SH-SY5Y (cell line): ENCODE measurements around the gene SHISA9.

Experiments
- GATA2 ChIP-seq: IDR thresholded peaks from 2 replicates; pipeline ENCODE4 v1.6.1; 2011; ENCODE audit warnings: mild to moderate bottlenecking, low read depth, low read length
- GATA3 ChIP-seq: IDR thresholded peaks from 2 replicates; pipeline ENCODE4 v1.6.1; 2011; ENCODE audit warnings: low read depth, mild to moderate bottlenecking, low read length, moderate library complexity

Gene SHISA9

GRCh38 chr16:13014476-13014875 is 113.1 kb downstream of the SHISA9 start:
- TF ChIP-seq GATA3 (no peak), GATA2 (no peak)

DNA sequence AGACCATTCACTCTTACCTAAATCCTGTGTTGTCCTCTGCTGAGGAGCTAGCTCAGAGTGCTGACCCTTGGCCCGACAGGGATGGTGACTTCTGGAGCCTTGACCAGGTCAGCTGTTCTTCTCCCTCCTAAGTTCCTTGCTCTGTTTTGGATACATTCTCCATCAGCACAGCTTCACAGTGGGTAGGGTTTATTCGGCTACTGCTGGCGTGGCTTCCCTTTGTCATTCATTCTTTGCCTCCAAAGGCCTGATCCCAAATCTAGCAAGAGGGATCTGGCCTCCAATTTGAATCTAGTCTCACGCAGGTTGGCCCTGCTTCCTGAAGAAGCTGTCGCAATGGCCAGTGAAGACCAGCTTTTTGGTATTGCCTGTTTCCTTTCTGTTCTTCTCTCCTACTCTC is 116.6 kb downstream of the SHISA9 start:
- TF ChIP-seq GATA3 (no peak), GATA2 (no peak)

DNA sequence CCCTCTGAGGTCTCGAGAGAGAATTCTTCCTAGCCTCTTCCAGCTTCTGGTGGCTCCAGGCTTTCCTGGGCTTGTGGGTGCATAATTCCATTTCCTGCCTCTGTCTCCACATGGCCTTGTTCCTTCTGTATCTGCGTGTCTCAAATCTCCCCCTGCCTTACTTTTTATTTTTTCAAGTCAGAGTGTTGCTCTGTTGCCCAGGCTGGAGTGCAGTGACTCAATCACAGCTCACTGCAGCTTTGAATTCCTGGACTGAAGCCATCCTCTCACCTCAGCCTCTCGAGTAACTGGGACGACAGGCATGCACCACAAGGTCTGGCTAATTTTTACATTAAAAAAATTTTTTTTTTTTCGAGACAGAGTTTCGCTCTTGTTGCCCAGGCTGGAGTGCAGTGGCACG is 120.6 kb downstream of the SHISA9 start:
- TF ChIP-seq GATA2 (no peak), GATA3 (no peak)

- no peak for TF ChIP-seq GATA3
- TF ChIP-seq GATA2: no peak
Observed at GRCh38 chr16:13029786-13030185, 128.4 kb downstream of the SHISA9 start.

DNA sequence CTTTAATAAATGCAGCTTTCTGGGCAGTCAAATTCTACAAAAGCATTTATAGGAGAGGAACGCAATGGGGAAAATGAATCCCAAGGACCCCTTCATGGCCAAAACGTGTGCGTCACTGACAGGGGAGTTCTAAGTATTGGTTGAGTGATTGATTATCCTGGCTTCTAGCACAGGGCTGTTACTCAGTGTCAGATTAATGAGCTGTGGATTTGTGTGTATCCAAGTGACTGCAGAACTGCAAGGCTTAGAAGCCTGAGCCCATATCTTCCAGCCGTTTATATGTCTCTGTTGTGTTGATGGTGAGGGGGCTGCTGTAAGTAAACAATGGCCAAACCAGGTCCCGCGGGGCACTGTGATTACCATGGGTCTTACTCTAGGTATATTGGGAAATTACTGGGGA is 129.4 kb downstream of the SHISA9 start:
- TF ChIP-seq GATA2 (no peak), GATA3 (no peak)

DNA sequence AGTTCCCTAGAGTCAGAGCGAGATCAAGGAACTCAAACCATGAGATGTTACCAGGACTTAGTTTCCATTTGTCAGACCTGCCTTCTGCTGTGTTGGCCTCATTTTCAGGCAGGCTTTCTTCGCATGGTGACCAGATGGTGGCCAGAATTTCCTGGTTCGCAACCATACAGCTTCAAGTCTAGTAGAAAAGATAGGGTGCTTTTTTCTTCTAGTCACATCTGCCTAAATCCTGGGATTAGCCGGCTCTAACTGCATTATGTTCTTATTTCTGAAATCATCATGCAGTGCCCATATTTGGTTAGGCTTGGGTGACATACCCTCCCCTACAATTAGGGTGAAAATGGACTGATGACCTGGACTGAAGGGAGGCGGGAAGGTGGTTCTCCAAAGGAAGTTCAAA is 131.5 kb downstream of the SHISA9 start:
- no peak for TF ChIP-seq GATA2
- TF ChIP-seq GATA3: no peak

GRCh38 chr16:13036600-13036999 is 135.2 kb downstream of the SHISA9 start:
- TF ChIP-seq GATA2 (no peak), GATA3 (no peak)

DNA sequence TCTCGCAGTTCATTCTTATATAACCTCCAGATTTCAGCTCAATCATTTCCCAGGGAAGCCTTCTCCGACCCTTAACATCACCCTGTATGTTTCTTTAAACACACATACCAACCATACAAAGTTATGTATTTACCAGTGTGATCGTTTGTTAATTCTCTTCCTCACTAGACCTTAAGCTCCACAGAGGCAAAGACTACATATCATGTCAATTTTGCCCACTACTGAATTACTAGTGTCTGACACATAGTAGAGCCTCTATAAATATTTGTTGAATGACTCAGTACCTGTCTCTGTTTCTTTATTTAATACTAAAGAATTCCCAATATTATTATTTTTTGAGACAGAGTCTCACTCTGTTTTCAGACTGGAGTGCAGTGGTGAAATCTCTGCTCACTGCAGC is 137.2 kb downstream of the SHISA9 start:
- TF ChIP-seq GATA2 (no peak), GATA3 (no peak)

DNA sequence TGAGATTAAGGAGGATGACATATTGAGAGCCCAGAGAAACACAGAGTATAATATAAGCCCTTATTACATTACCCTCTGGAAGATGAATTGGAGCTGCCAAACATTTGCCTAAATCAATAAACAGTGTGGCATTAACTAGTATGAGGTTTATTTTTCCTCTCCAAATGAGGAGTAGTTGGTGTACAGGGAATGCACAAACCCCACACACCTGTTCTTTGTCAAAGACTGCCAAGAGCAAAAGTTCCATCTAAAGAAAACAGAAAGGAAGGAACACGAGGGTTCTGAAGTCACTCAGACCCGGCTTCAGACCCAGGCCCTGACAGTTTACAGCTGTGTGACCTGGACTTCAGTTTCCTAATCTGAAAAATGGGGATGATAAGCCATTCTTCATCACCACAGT is 138.1 kb downstream of the SHISA9 start:
- TF ChIP-seq GATA3 (no peak), GATA2 (no peak)

GRCh38 chr16:13041180-13041579 is 139.8 kb downstream of the SHISA9 start:
- TF ChIP-seq GATA3 (no peak), GATA2 (no peak)

DNA sequence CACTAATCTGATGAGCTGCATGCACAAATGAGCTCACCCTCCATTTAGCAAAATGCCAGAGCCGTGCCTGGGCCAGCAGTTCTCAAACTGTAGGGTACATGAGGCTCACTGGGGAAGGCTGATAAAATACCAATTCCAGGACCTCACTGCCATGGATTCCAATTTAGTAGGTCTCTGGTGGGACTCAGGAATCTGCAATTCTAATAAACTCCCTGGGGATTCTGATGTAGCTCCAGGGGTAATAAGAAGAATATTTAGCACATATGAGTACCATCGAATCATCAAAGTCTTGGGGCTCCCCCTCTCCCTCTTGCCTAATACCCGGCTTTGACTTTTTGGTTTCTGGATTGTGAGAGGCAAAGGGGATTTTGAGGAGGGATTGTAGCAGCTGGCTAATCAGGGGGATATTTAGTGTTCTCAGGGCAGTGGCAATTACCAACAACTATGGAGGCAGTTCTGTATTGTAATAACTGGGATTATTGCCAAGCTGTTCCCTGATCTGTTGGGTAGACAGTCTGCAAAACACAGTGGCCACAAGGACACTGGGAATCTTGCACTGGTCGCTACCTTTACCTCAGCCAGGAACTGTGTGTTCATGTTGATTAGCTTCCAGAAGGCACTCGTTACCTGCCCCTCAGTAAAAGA is 140.4 kb downstream of the SHISA9 start:
- TF ChIP-seq GATA3 (no peak), GATA2 (no peak)

- TF ChIP-seq GATA2: no peak
- no peak for TF ChIP-seq GATA3
Observed at GRCh38 chr16:13042291-13042685, 140.9 kb downstream of the SHISA9 start.

GRCh38 chr16:13046061-13046821 is 144.8 kb downstream of the SHISA9 start:
- no peak for TF ChIP-seq GATA3
- TF ChIP-seq GATA2: no peak

DNA sequence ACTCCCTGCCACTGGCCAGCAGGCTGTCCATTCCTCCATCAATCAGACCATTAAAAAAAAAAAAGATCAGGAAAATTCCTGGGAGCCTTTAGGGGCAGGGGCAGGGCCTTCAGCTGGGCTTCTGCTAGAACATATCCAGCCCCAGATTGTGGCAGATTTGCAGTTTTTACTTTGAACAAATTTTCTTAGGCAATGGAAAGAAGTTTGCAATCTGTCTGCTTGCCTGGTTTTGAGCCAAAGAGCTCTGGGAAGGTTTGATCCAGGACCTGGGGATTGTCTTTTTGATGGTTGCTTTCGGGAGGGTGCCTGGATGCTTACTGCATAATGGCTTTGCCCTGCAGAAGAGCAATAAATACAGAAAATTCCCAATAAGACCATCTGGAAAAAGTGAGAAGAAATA is 145.9 kb downstream of the SHISA9 start:
- TF ChIP-seq GATA3: no peak
- no peak for TF ChIP-seq GATA2

- no peak for TF ChIP-seq GATA3
- no peak for TF ChIP-seq GATA2
Observed at GRCh38 chr16:13049688-13050087, 148.3 kb downstream of the SHISA9 start.
